HepG2 (cell line): ENCODE data around the gene NKX6-2.

Experiments used
- CTCF ChIP-seq: sonication (generic); formaldehyde crosslinking; IDR thresholded peaks from 2 replicates; pipeline ENCODE4 v1.5.0; 2020; ENCODE audit warnings: mild to moderate bottlenecking, missing genetic modification reagents, moderate library complexity
- ELK4 ChIP-seq: sonication (generic); formaldehyde crosslinking; IDR thresholded peaks from 2 replicates; pipeline ENCODE4 v1.9.0; 2021; ENCODE audit warnings: missing genetic modification reagents, borderline replicate concordance
- HCFC1 ChIP-seq: fragments of 150-350 bp; IDR thresholded peaks from 2 replicates; pipeline ENCODE4 v1.6.1; 2014; ENCODE audit warnings: low read depth, low read length
- POLR2A ChIP-seq, 2 experiments: IDR thresholded peaks; 2 replicates each; pipeline ENCODE4 v1.6.1; 2011; ENCODE audit warnings: low read depth in 2 of 2, low read length in 2 of 2, mild to moderate bottlenecking in 1 of 2, moderate library complexity in 1 of 2; ENCODE audit not compliant: insufficient read depth in 1 of 2
- PTBP1 ChIP-seq: fragments of 200-400 bp; formaldehyde crosslinking; IDR thresholded peaks from 2 replicates; pipeline ENCODE4 v1.6.1; 2018; ENCODE audit warnings: low read length, low read depth; ENCODE audit not compliant: poor library complexity, severe bottlenecking
- SMC3 ChIP-seq: IDR thresholded peaks from 2 replicates; pipeline ENCODE4 v1.6.1; 2011; ENCODE audit warnings: low read length, improper control_type of control experiment
- TCF12 ChIP-seq, 2 experiments: fragments of 450-650 bp in 1 of 2; sonication (generic) in 1 of 2; formaldehyde crosslinking in 1 of 2; IDR thresholded peaks; 2 replicates each; pipeline versions ENCODE4 v1.6.1 to v1.8.0; 2017 to 2022; ENCODE audit warnings: antibody characterized with exemption in 1 of 2, mild to moderate bottlenecking in 1 of 2, missing genetic modification reagents in 1 of 2, moderate library complexity in 1 of 2
- ZC3H13 ChIP-seq: sonication (generic); formaldehyde crosslinking; IDR thresholded peaks from 2 replicates; pipeline ENCODE4 v1.8.1; 2023; ENCODE audit warnings: mild to moderate bottlenecking, missing genetic modification reagents, moderate library complexity
- ZNF639 ChIP-seq: conservative IDR thresholded peaks from 2 replicates; pipeline ENCODE4 v1.6.1; 2018; ENCODE audit warnings: missing genetic modification reagents
- ZSCAN30 ChIP-seq: sonication (generic); formaldehyde crosslinking; IDR thresholded peaks from 2 replicates; pipeline ENCODE4 v1.5.0; 2020; ENCODE audit warnings: mild to moderate bottlenecking, missing genetic modification reagents

GRCh38 chr10:132768346-132769248, 17.4 kb downstream of the NKX6-2 start:
- no peak for TF ChIP-seq POLR2A (IDR thresholded peaks at IDR 0.05; ENCODE audit: insufficient read depth in 1 of 2, low read depth in 2 of 2, low read length in 2 of 2)
- TF ChIP-seq TCF12 (IDR thresholded peaks at IDR 0.05): no peak
- no peak for TF ChIP-seq TCF12 (CRISPR knock-in tag; IDR thresholded peaks at IDR 0.05)
- no peak for TF ChIP-seq ELK4 (CRISPR knock-in tag)
- TF ChIP-seq SMC3: no peak
- no peak for TF ChIP-seq ZSCAN30
- no peak for TF ChIP-seq PTBP1
- no peak for TF ChIP-seq CTCF (CRISPR knock-in tag)
- no peak for TF ChIP-seq HCFC1
- no peak for TF ChIP-seq ZC3H13
- TF ChIP-seq ZNF639 (CRISPR knock-in tag): no peak
